T-helper 1 cell treated with Interleukin-12 subunit alpha and Interleukin-12 subunit beta and Interleukin-4 antibody, amounts not matched to agents 30 μg/mL and 1 μg/mL, for 36 hours (primary cell): ENCODE data around the gene IER3.

Source experiments
- H3K27ac Mint-ChIP-seq: one replicate; pipeline ENCODE4 v1.8.0; 2021; ENCODE audit warnings: mild to moderate bottlenecking, mixed read lengths
- H3K27me3 Mint-ChIP-seq: one replicate; pipeline ENCODE4 v1.8.0; 2021; ENCODE audit warnings: low read depth, mixed read lengths
- H3K36me3 Mint-ChIP-seq: one replicate; pipeline ENCODE4 v1.8.0; 2021; ENCODE audit warnings: low read depth, mixed read lengths
- H3K4me1 Mint-ChIP-seq: one replicate; pipeline ENCODE4 v1.8.0; 2021; ENCODE audit warnings: low read depth, mixed read lengths
- H3K4me3 Mint-ChIP-seq: one replicate; pipeline ENCODE4 v1.8.0; 2021; ENCODE audit warnings: mild to moderate bottlenecking, moderate library complexity, mixed read lengths
- H3K9me3 Mint-ChIP-seq: one replicate; pipeline ENCODE4 v1.8.0; 2021; ENCODE audit warnings: mixed read lengths

IER3 gene

DNA sequence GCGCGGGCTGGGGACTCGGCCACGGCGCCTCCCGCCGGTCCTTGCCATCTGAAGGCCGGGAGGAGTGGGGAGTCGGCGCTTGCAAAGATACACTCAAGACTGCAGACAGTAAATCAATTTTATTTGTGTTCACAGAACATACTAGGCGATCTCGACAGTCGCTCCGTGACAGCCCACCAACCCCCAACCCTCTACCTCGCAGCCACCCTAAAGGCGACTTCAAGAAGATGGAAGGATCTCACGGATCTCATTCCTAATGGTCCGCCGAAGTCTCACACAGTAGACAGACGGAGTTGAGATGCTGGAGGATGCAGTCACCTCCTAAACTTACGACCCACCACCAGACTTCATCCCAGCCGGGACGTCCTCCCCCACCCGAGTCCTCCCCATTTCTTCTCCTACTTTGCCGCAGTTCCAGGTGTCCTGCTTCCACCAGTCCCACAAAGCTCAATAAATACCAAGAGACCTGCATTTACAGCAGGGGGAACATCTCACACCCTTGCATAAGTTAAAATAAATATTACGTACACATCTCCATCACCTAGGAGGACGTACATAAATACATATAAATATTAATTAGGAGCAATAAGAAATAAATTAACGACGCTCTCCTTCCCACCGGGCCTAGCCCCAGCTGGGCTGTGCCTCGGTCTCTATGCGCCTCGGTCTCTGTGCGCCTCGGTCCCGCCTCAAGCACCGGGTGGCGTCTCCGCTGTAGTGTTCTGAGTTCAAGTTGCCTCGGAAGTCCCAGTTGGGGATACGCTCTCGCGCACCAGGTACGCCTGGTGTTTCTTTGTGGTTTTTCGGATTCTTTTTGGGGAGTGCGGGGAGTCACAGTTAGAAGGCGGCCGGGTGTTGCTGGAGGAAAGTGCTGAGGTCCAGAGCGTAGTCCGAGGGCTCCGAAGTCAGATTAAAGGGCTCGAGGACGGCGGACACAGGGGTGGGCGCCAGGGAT lies 971 bp downstream of the IER3 start:
- peaks cover 62% of the 10 kb centered on the region for H3K4me1 Mint-ChIP-seq
- peak overlapping the region; percentile 87 for H3K27ac Mint-ChIP-seq
- no peaks in the 10 kb centered on the region for H3K9me3 Mint-ChIP-seq
- no peaks in the 10 kb centered on the region for H3K27me3 Mint-ChIP-seq
- H3K36me3 Mint-ChIP-seq, result peaks cover 48% of the 10 kb centered on the region
- H3K4me3 Mint-ChIP-seq, result peak overlapping the region; percentile 99

DNA sequence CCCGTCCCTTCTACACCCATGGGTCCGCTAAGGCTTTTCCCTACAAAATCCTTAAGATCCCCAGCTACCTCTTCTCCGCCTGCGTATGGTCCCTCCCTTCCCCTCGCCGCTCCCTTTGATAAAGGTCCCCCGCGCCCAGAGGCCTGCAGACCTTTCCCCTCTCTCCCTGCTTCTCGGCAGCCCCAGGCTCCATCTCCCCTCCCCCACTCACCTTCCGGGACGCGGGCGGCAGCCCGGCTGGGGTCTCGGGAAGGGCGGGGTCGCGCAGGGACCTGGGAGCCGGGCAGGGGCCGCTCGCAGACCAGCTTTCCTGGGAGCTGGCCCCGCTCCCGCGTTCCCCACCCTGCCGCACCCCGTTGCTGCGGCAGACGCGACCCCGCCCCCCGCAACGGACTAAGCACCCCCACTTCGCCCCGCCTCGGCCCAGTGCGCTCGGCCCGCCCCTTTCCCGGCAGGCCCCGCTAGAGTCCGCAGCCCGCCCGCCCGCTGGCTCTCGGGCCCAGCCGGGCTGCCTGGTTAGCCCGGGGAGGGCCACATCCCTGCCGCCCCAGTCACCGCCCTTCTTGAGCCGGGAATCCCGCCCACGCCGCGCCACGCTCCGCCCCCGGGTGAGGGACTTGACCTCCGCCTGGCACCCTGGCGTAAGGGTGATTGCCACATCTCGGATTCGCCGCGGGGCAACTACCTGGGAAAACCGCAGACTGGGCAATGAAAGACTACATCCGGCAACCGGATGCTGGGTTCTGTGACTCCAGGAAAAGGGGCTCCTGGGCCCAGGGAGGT lies 1.8 kb downstream of the IER3 start, which contains the start of gene FLOT1:
Gene FLOT1 (minus strand): TSS at position 372 of the 783 bp plus-strand sequence. CDS start 498 bp downstream, outside the sequence.
- H3K36me3 Mint-ChIP-seq, result peaks cover 56% of the 10 kb centered on the region
- no peaks in the 10 kb centered on the region for H3K9me3 Mint-ChIP-seq
- peaks cover 62% of the 10 kb centered on the region for H3K4me1 Mint-ChIP-seq
- peak within 1 kb of the TSS; percentile 87 for H3K27ac Mint-ChIP-seq
- peak within 1 kb of the TSS; percentile 99 for H3K4me3 Mint-ChIP-seq
- H3K27me3 Mint-ChIP-seq, result no peaks in the 10 kb centered on the region

DNA sequence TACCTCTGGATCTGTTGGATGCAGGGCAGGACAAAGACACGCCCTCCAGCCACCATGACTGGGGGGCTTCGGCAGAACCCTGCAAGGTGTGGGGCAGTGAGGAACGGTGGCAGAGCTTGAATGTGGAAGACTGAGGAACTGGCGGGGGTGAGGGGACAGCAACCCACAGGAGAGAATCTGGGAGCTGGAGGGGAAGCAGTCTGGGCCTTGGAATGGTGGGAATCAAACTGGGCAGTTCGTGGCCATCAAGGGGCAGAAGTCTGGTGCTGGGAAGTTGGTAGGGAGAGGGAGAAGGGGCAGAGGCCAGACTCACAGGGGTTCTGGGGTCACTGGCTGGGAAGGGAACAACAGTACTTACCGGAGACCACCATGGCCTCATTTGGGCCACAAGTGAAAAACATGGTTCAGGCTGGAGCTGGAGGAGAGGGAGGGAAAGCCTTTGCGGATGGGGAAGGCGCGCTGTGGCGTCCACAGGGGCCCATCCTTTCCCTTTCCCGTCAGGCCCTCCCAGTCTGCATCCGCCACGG lies 2.5 kb downstream of the IER3 start:
- Mint-ChIP-seq H3K9me3 (no peaks in the 10 kb centered on the region), H3K4me3 (peak overlapping the region; percentile 94), H3K27ac (peak overlapping the region; percentile 83), H3K27me3 (no peaks in the 10 kb centered on the region), H3K4me1 (peaks cover 65% of the 10 kb centered on the region), H3K36me3 (peaks cover 62% of the 10 kb centered on the region)

DNA sequence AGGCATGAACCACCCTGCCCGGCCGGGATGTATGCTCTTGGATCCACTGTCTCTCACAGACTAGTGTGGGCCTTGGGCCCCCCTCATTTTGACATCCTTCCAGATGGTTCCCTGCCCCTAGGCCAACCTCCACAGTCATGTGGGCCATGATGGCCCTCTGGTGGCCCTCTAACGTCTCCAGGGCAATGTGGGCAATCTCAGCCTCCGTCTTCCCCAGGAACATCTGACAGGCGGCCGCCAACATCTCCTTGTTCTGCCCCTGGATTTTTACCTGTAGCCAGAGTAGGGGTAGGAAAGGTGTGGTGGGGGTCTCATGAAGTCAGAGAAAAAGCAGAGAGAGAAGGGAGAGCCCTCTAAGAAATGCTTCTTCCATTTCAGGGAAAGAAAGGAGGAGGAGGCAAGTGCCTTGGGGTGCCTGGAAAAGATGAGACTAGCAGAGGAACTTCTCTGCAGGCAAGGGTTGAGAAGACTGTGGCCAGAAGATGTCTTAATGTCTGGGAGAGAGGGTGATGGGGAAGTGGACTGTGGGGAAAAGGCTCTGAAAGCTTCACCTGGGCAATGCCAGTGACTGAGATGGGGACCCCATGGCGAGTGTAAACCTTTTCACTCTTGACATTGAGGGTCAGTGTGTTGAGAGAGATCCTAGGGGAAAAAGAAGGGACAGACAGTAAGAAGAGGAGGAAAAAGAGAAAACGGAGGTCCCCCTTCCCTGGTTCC lies 3.1 kb downstream of the IER3 start:
- H3K4me1 Mint-ChIP-seq, result peaks cover 66% of the 10 kb centered on the region
- peak overlapping the region; percentile 94 for H3K4me3 Mint-ChIP-seq
- H3K27me3 Mint-ChIP-seq, result no peaks in the 10 kb centered on the region
- peak overlapping the region; percentile 83 for H3K27ac Mint-ChIP-seq
- H3K36me3 Mint-ChIP-seq, result peaks cover 65% of the 10 kb centered on the region
- H3K9me3 Mint-ChIP-seq, result no peaks in the 10 kb centered on the region

DNA sequence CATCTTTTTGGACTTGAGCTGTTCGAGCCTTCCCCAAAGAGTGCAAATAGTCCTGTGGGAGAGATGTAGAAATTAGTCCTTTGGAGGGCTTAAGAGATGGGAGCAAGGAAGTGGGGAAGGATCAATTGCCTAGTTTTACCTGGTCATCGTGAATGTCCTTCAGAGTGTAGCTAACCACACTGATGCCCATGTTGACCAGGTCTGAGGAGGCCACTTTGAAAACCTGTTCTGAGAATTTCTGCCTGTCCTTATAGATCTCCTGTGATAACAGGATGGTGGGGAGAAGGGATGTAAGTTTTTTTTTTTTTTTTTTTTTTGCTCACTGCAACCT lies 3.8 kb downstream of the IER3 start:
- H3K27ac Mint-ChIP-seq, result peak overlapping the region; percentile 83
- H3K4me3 Mint-ChIP-seq, result peak overlapping the region; percentile 94
- H3K27me3 Mint-ChIP-seq, result no peaks in the 10 kb centered on the region
- H3K9me3 Mint-ChIP-seq, result no peaks in the 10 kb centered on the region
- peaks cover 72% of the 10 kb centered on the region for H3K4me1 Mint-ChIP-seq
- H3K36me3 Mint-ChIP-seq, result peaks cover 71% of the 10 kb centered on the region

DNA sequence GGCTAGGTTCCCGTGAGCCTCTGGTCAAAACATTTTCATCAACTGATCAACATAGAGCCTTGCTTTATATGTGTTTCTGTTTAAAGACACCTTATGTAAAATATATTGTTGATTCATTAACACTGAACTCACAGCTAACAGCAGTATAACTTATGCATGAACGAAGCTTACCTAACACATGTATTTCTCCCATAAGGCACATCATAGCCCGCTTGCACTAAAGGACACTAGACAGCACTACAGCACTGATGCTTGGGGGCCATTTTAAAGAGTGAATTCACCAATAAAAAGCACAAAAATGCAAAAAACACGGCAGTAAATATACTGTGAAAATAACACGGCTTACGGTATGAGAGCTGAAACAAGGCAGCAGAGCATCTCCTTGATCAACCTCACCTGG lies 5.8 kb downstream of the IER3 start:
- Mint-ChIP-seq H3K9me3 (no peaks in the 10 kb centered on the region), H3K36me3 (peaks cover 73% of the 10 kb centered on the region), H3K27me3 (no peaks in the 10 kb centered on the region), H3K27ac (no peak overlapping the region), H3K4me1 (peaks cover 66% of the 10 kb centered on the region), H3K4me3 (peak overlapping the region; percentile 33)

DNA sequence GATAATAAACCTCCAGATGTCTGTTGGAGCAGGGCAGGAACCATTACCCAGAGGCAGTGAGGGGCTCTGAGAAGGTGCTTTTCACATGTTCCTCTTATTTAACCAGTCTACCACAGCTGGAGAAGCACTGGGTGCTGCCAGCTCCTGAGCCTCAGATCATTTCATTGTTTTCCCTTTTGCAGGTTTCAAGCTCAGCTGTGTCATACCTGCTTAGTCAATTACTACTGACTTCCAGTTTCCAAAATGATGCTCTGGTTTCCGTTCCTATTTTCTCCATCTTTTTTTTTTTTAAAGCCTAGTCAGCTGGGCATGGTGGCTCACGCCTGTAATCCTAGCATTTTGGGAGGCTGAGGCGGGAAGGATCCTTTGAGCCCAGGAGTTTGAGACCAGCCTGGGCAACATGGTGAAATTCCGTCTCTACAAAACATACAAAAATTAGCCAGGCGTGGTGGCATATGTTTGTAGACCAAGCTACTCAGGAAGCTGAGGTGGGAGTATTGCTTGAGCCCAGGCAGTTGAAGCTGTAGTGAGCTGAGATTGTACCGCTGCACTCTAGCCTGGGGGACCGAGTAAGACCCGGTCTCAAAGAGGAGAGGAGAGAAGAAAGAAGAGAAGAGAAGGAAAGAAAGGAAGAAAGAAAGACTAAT lies 8.6 kb downstream of the IER3 start:
- Mint-ChIP-seq H3K27me3 (no peaks in the 10 kb centered on the region), H3K4me1 (peaks cover 61% of the 10 kb centered on the region), H3K4me3 (peak overlapping the region; percentile 74), H3K27ac (peak overlapping the region; percentile 60), H3K36me3 (peaks cover 65% of the 10 kb centered on the region), H3K9me3 (no peaks in the 10 kb centered on the region)

DNA sequence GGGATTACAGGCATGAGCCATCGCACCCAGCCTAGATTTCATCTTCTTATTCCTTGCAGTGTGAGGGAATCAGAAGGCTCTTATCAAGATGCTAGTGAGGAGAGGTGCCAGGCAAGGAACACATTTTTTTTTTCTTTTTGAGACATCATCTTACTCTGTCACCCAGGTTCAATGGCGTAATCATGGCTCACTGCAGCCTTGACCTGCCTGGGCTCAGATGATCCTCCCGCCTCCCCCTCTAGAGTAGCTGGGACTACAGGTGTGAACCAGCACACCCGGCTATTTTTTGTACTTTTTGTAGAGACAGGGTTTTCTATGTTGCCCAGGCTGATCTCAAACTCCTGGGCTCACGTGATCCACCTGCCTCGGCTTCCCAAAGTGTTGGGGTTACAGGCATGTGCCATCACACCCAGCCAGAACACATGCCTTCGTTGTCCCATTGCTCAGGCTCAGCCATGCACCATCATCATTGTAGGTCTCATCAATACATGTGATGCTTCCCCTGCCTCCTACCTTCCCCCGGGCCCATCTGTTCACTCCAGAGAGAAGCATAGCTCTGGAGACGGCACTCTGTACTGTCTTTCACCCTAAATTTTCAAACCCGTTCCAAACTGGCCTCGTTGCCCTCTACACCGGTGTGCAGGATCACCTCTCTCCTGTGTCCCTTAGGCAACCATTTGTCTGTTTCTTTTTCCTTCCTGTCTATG lies 12.0 kb downstream of the IER3 start:
- Mint-ChIP-seq H3K4me3 (no peak overlapping the region), H3K4me1 (peaks cover 48% of the 10 kb centered on the region), H3K27ac (no peak overlapping the region), H3K27me3 (no peaks in the 10 kb centered on the region), H3K9me3 (no peaks in the 10 kb centered on the region), H3K36me3 (peaks cover 52% of the 10 kb centered on the region)

DNA sequence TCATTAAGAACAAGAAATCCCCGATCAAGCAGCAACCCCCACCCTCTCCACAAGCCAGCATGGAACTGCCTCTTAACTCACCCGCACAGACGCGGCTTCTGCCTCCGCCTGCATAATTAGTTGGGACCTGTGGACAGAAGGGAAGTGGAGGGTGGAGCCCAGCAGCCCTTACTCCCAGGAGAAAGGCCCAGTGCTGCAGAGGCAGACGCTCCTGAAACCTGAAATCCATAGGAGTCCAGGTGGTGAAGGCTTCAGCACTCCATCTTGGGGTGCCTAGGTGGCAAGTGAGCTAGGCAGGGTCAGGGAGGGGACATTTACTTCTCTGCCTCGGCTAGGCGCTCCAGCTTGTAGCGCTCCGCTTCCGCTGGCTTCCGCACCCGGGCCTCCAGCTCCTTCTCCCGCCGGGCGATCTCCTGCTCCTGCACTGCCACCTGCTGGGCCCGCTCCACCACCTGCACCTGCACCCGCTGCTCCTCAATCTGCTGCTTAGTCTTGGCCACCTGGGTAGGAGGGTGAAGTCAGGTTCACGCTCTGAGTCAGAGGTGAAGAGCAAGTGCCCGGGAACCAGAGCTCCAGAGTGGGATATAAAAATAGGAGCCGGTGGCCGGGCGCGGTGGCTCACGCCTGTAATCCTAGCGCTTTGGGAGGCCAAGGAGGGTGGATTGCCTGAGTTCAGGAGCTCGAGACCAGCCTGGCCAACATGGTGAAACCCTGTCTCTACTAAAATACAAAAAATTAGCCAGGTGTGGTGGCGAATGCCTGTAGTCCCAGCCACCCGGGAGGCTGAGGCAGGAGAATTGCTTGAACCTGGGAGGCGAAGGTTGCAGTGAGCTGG lies 13.5 kb downstream of the IER3 start:
- Mint-ChIP-seq H3K4me3 (peak overlapping the region; percentile 42), H3K4me1 (peaks cover 37% of the 10 kb centered on the region), H3K9me3 (no peaks in the 10 kb centered on the region), H3K27ac (no peak overlapping the region), H3K27me3 (no peaks in the 10 kb centered on the region), H3K36me3 (peaks cover 44% of the 10 kb centered on the region)

DNA sequence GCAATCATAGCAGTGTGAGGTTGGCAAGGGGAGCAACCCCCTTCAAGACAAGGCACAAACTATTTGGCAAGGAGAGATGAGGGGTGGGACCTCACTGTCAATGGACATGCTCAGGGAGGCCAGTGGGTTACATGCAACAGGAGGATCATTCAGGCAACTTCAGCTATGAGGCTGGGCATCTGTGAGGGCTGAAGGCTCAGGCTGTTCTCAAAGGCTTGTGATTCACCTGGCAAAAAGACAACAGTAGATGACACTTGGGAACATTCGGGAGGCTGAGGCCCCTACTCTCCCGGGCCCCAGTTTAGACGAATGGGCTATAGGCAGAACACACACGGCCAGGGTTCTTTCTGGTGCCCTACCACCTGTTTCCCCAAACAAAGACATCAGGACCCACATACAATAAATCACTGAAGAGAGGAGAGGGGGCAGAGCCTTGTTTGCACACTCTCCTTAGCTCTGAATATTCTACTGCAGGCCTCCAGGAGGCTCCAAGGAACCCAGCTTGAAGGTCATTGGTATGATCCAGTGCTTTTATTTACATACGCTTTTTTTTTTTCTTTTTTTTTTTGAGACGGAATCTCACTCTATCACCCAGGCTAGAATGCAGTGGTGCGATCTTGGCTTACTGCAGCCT lies 16.3 kb downstream of the IER3 start:
- Mint-ChIP-seq H3K4me1 (peaks cover 48% of the 10 kb centered on the region), H3K9me3 (no peaks in the 10 kb centered on the region), H3K27me3 (no peaks in the 10 kb centered on the region), H3K4me3 (no peak overlapping the region), H3K36me3 (peaks cover 60% of the 10 kb centered on the region), H3K27ac (no peak overlapping the region)

DNA sequence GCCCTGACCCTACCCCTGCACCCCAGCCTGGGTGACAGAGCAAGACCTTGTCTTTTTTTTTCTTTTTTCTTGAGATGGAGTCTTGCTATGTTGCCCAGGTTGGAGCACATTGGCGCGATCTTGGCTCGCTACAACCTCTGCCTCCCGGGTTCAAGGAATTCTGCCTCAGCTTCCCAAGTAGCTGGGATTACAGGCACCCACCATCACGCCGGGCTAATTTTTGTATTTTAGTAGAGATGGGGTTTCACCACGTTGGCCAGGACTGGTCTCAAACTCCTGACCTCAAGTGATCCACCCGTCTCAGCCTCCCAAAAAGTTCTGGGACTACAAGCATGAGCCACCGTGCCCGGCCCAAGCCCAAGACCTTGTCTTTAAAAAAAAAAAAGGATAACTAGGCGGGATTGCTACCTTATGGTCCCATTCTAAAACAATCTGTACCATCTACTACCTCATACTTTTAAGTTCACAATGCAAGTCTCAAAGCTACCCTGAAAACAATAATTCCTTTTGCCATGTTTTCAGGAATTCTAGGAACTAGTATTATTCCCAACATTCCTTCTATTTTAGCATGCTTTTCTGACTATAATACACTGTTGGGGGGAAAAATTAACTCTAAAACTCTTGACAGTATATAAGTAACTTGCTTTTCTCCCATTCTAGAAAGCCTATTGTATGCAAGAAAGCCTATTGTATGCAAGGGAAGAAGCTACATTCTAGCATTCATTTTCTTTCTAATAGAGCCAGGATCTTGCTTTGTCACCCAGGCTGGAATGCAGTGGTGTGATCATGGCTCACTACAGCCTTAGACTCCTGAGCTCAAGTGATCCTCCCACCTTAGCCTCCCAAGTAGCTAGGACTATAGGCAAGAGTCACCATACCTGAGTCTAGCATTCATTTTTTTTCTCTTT lies 17.6 kb downstream of the IER3 start:
- H3K36me3 Mint-ChIP-seq, result peaks cover 66% of the 10 kb centered on the region

More for the DNA sequence above, 17.6 kb downstream of the IER3 start:
- H3K27me3 Mint-ChIP-seq, result no peaks in the 10 kb centered on the region
- H3K4me1 Mint-ChIP-seq, result peaks cover 48% of the 10 kb centered on the region
- H3K4me3 Mint-ChIP-seq, result no peak overlapping the region
- no peak overlapping the region for H3K27ac Mint-ChIP-seq
- H3K9me3 Mint-ChIP-seq, result no peaks in the 10 kb centered on the region
